ENCODE measurements around the gene UBTD2.
"Not testable (repeated sequence)": the region's sequence is repeated elsewhere in the genome, so short reads cannot be mapped to it uniquely, and the experiment has no call there.

The UBTD2 gene, protein sequence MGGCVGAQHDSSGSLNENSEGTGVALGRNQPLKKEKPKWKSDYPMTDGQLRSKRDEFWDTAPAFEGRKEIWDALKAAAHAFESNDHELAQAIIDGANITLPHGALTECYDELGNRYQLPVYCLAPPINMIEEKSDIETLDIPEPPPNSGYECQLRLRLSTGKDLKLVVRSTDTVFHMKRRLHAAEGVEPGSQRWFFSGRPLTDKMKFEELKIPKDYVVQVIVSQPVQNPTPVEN

DNA sequence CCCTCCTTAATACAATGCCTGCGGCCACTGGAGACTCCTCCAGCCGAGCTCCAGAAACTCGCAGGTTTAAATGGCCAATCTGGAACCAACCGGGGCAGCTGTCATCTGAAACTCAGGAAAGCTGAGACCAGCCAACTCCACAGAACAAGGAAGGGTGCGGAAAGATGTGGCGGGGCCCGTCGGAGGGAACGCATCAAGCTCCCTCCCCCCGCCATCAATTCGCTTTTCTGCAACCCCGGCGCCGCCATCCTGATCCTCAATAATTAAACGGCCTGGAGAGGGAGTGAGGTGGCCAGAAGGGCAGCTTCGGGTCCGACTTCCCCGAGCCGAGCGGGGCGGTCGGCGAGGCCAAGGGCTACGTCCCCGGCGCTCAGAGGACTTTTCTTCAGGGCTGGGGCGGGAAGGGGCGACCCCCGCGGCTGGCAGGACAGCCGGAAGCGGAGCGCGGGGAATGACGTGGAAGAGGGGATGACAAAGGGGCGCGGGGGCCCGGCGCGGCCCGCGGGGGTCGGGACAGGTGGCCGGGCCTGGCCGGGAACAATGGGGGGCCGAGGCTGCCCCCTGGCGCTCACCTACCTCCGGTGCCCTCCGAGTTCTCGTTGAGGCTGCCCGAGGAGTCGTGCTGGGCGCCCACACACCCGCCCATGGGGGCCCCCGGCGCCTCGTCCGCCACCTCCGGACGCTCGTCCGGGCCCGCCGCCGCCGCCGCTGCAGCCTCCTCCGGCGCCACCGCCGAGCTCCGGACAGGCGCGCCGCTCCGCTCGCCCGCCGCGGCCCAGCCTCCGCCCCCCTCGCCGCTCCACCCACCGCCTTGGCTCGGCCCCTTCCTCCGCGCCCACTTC, at the start of gene UBTD2:
Gene UBTD2, minus strand, starts transcription at position 745 of the 842 bp plus-strand sequence. Its CDS starts 99 bp downstream, at position 646.
- H3K27me3 ChIP-seq (ENCODE audit: control insufficient read depth, insufficient read depth, low read length): no peaks in the 10 kb centered on the region
- peaks cover 6% of the 10 kb centered on the region for H3K4me1 ChIP-seq (ENCODE audit: control insufficient read depth, insufficient read depth, low read length)
- peak within 1 kb of the TSS; percentile 81 for H3K4me3 ChIP-seq (ENCODE audit: low read depth, low read length)
- peak within 1 kb of the TSS; percentile 91 for H3K9ac ChIP-seq (ENCODE audit: low read depth, low read length)
- H3K36me3 ChIP-seq (ENCODE audit: control insufficient read depth, insufficient read depth, low read length): no peaks in the 10 kb centered on the region
- no peaks in the 10 kb centered on the region for H3K9me3 ChIP-seq (ENCODE audit: control insufficient read depth, insufficient read depth, low read length)

DNA sequence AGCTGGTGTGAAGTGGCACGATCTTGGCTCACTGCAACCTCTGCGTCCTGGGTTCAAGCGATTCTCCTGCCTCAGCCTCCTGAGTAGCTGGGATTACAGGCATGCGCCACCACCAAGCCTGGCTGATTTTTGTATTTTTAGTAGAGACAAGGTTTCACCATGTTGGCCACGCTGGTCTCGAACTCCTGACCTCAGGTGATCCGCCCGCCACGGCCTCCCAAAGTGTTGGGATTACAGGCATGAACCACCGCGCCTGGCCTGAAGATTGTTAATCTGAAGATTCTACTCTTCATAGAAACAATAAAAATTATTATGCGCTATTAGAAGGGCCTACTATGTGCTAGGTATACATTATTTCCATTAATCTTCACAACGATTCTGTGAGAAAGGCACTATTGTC, 43.3 kb upstream of the UBTD2 start:
- H3K4me1 ChIP-seq (ENCODE audit: control insufficient read depth, insufficient read depth, low read length); H3K36me3 ChIP-seq (ENCODE audit: control insufficient read depth, insufficient read depth, low read length); H3K27me3 ChIP-seq (ENCODE audit: control insufficient read depth, insufficient read depth, low read length): not testable (repeated sequence)

DNA sequence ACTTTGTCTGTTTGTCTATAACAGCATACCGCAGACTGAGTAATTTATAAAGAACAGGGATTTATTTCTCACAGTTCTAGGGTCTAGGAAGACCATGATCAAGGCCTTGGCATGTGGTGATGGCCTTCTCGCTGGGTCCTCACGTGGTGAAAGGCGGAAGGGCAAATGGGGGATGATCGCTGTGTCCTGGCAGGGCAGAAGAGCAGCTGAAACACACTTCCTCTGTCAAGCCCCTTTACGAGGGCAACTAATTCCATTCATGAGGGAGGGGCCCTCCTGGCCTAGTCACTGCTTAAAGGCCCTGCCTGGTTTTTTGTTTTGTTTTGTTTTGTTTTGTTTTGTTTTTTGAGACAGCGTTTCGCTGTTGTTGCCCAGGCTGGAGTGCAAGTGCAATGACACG, 41.9 kb upstream of the UBTD2 start:
- Histone ChIP-seq H3K4me3 (ENCODE audit: low read depth, low read length) (no peak overlapping the region), H3K27me3 (ENCODE audit: control insufficient read depth, insufficient read depth, low read length) (no peaks in the 10 kb centered on the region), H3K4me1 (ENCODE audit: control insufficient read depth, insufficient read depth, low read length) (no peaks in the 10 kb centered on the region), H3K9me3 (ENCODE audit: control insufficient read depth, insufficient read depth, low read length) (no peaks in the 10 kb centered on the region), H3K36me3 (ENCODE audit: control insufficient read depth, insufficient read depth, low read length) (no peaks in the 10 kb centered on the region), H3K9ac (ENCODE audit: low read depth, low read length) (no peak overlapping the region)

More for the DNA sequence above, 43.3 kb upstream of the UBTD2 start:
- H3K9ac ChIP-seq (ENCODE audit: low read depth, low read length); H3K9me3 ChIP-seq (ENCODE audit: control insufficient read depth, insufficient read depth, low read length); H3K4me3 ChIP-seq (ENCODE audit: low read depth, low read length): not testable (repeated sequence)

DNA sequence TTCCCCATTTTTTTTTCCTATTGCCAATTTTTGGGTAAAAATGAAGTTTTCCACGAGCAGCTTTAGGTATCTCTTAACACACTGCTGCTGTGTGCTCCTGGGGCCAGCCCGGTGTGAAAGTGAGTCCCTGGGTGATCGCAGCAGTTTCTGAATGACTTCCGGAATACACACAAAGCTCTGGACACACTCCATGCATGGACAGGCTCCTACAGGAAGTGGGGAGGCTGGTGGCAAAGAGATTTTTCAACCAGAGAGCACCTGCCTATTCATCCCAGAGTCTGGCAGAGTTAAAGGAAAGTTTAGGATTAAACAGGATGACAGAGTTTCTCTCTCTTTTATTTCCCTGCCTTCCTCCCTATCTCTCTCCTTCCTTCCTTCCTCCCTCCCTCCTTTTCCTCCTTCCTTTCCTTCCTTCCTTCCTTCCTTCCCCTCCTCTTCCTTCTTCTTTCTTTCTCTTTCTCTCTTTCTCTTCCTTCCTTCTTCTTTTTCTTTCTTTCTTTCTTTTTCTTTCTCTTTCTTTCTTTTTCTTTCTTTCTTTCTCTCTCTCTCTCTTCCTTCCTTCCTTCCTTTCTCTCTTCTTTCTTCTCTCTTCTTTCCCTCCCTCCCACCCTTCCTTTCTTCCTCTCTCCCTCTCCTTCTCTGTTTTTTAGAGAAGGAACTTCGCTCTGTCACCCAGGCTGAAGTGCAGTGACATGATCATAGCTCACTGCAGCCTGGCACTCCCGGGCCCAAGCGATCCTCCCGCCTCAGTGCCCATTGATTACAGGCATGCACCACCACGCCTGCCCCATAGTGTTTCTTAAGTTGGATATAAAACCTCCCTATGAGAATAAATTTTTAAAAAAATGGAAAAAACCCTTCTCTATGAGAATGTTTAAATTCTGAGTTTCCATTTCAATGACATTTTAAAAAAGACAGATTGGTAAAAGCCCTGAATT, 38.7 kb upstream of the UBTD2 start:
- Histone ChIP-seq H3K9ac (ENCODE audit: low read depth, low read length) (no peak overlapping the region), H3K4me1 (ENCODE audit: control insufficient read depth, insufficient read depth, low read length) (no peaks in the 10 kb centered on the region), H3K4me3 (ENCODE audit: low read depth, low read length) (no peak overlapping the region)

DNA sequence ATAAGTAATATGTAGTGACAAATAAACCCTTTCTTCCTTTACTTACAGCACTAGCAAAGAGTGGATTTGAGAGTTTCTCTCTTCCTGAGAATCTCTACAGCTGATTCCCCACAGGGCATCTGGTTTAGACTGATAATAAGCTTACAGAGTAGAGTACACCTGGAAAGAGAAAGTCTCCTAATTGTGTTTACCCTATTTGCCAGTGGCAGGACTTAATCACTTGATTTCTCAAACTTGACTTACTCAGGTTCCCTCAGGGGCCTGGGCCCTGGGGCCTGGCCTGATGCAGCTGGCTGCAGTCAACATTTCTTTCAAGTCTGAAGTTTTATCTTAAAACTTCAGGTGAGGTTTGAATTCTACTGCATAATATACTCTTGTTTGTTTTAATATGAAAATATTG, 38.0 kb upstream of the UBTD2 start:
- H3K27me3 ChIP-seq (ENCODE audit: control insufficient read depth, insufficient read depth, low read length): no peaks in the 10 kb centered on the region
- no peak overlapping the region for H3K9ac ChIP-seq (ENCODE audit: low read depth, low read length)
- no peak overlapping the region for H3K4me3 ChIP-seq (ENCODE audit: low read depth, low read length)
- H3K36me3 ChIP-seq (ENCODE audit: control insufficient read depth, insufficient read depth, low read length): no peaks in the 10 kb centered on the region
- H3K9me3 ChIP-seq (ENCODE audit: control insufficient read depth, insufficient read depth, low read length): no peaks in the 10 kb centered on the region
- H3K4me1 ChIP-seq (ENCODE audit: control insufficient read depth, insufficient read depth, low read length): no peaks in the 10 kb centered on the region

More for the DNA sequence above, 38.7 kb upstream of the UBTD2 start:
- Histone ChIP-seq H3K9me3 (ENCODE audit: control insufficient read depth, insufficient read depth, low read length) (no peaks in the 10 kb centered on the region), H3K36me3 (ENCODE audit: control insufficient read depth, insufficient read depth, low read length) (no peaks in the 10 kb centered on the region), H3K27me3 (ENCODE audit: control insufficient read depth, insufficient read depth, low read length) (no peaks in the 10 kb centered on the region)

DNA sequence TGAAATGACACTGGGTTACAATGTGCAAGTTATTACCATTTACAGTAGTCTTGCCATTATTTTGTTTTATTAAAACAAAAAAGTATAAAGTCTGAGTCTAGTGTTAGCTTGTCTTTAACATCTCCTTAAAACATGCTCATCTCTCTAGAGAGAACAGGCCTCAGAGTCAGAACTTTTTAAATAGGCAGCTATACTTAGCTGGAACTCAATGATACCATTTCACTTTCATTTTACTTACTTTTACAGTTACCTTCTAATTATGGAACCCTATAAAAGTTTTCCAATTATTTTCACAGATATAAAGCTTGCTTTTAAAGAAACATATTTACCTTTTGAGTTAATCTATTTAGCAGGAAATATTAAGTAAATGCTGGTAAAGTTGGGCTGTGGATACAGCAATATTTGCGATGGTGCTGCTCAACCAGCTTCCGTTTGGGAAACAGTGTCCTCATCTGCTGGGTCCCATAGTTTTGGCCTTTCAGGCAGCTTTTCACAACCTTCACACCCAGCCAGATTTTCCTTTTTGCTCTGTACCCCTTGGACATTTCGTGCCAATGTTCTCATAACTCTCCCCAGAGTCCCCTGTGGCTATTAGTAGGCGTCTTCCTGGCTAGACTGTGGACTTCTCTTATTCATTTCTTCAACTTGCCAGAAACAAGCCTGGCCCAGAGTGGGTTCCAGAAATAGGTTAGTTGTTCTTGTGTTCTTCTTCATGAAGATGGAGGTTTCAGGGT, 36.3 kb upstream of the UBTD2 start:
- Histone ChIP-seq H3K9me3 (ENCODE audit: control insufficient read depth, insufficient read depth, low read length) (no peaks in the 10 kb centered on the region), H3K4me1 (ENCODE audit: control insufficient read depth, insufficient read depth, low read length) (no peaks in the 10 kb centered on the region), H3K9ac (ENCODE audit: low read depth, low read length) (no peak overlapping the region), H3K4me3 (ENCODE audit: low read depth, low read length) (no peak overlapping the region), H3K36me3 (ENCODE audit: control insufficient read depth, insufficient read depth, low read length) (no peaks in the 10 kb centered on the region), H3K27me3 (ENCODE audit: control insufficient read depth, insufficient read depth, low read length) (no peaks in the 10 kb centered on the region)

DNA sequence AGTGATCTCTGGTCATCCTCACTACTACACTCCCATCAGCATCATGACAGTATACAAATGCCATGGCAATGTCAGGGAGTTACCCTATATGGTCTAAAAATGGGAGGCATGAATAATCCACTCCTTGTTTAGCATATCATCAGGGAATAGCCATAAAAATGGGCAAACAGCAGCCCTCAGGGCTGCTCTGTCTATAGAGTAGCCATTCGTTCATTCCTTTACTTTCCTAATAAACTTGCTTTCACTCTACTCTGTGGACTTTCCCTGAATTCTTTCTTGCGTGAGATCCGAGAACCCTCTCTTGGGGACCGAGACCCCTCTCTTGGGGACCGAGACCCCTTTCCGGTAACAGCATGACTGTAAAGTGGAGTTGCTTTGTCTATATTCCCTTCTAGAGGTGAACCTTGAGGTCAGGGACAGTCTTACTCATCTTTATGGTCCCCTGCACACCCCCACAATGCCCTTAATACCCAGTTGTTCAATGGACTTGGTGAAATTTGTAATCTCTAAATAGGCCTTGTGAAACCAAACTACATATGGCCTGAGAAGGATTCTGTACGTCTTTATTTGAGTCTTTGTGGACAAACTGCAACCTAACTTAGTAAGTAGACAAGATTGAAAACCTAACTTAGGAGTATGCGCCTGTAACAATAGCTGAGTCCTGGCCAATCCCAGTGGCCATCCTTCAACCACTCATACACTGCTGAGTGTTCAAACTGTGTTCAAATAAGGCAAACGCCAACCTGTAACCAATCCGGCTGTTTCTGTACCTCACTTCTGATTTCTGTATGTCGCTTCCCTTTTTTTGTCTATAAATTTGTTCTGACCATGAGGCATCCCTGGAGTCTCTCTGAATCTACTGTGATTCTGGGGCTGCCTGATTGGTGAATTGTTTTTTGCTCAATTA, 32.3 kb upstream of the UBTD2 start:
- Histone ChIP-seq H3K27me3 (ENCODE audit: control insufficient read depth, insufficient read depth, low read length) (no peaks in the 10 kb centered on the region), H3K36me3 (ENCODE audit: control insufficient read depth, insufficient read depth, low read length) (no peaks in the 10 kb centered on the region), H3K4me1 (ENCODE audit: control insufficient read depth, insufficient read depth, low read length) (no peaks in the 10 kb centered on the region), H3K9me3 (ENCODE audit: control insufficient read depth, insufficient read depth, low read length) (no peaks in the 10 kb centered on the region), H3K9ac (ENCODE audit: low read depth, low read length) (no peak overlapping the region), H3K4me3 (ENCODE audit: low read depth, low read length) (no peak overlapping the region)

DNA sequence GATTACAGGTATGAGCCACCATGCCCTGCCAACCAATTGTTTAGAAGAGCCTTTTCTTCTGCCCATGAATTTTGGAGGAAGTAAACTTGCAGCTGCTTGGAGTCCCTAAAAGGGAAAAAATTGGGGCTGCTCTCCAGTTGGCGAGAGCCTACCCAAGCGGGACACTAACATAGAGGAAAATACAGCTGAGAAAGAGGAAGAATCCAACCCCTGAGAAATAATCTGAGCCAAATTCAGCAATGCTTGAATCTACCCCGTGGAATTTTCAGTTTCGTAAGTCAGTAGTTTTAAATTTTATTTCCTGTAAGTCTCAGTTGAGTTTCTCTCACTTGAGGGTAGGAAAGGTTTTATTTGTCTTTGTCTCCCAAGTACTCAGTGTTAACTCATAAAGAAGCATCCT, 30.4 kb upstream of the UBTD2 start:
- Histone ChIP-seq H3K9ac (ENCODE audit: low read depth, low read length) (no peak overlapping the region), H3K9me3 (ENCODE audit: control insufficient read depth, insufficient read depth, low read length) (no peaks in the 10 kb centered on the region), H3K27me3 (ENCODE audit: control insufficient read depth, insufficient read depth, low read length) (no peaks in the 10 kb centered on the region), H3K4me1 (ENCODE audit: control insufficient read depth, insufficient read depth, low read length) (no peaks in the 10 kb centered on the region), H3K36me3 (ENCODE audit: control insufficient read depth, insufficient read depth, low read length) (no peaks in the 10 kb centered on the region), H3K4me3 (ENCODE audit: low read depth, low read length) (no peak overlapping the region)

DNA sequence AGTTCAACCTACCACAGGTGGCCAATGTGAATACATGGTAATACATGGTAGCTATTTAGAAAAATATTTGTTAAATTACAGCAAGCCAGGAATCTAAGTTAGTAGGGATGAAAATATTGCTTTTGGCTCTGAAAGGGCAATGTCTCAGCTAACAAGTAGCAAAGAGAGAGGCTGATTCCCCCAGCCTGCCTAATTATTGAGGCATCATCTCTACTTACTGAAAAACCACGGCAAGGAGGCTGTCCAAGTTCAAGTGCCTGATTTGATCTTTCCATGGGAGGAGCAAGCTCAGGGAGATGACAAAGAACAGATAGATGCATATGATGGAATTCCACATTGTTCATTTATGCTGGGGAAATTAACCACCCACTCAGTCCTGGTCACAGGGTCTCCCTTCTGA, 28.7 kb upstream of the UBTD2 start:
- no peaks in the 10 kb centered on the region for H3K36me3 ChIP-seq (ENCODE audit: control insufficient read depth, insufficient read depth, low read length)

DNA sequence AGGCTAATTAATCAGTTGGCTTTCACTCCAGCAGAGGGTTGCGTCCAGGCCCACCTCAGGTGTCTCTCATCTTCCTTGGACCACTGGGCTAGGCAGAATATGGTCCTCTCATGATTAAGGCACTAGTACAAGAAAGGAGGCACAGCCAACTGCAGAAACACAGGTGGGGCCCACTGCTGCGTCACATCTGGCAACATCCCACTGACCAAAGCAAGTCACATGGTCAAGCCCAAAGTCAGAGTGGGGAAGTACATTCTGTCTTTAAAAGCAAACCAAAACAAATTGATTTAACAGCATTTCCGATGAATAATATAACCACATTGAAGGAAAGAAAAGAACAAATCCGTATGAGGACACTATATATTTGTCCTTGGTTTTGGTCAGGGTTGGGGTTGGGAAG, 28.0 kb upstream of the UBTD2 start:
- Histone ChIP-seq H3K9ac (ENCODE audit: low read depth, low read length) (no peak overlapping the region), H3K27me3 (ENCODE audit: control insufficient read depth, insufficient read depth, low read length) (no peaks in the 10 kb centered on the region), H3K4me1 (ENCODE audit: control insufficient read depth, insufficient read depth, low read length) (no peaks in the 10 kb centered on the region), H3K4me3 (ENCODE audit: low read depth, low read length) (no peak overlapping the region), H3K9me3 (ENCODE audit: control insufficient read depth, insufficient read depth, low read length) (no peaks in the 10 kb centered on the region), H3K36me3 (ENCODE audit: control insufficient read depth, insufficient read depth, low read length) (no peaks in the 10 kb centered on the region)

More for the DNA sequence above, 28.7 kb upstream of the UBTD2 start:
- Histone ChIP-seq H3K4me1 (ENCODE audit: control insufficient read depth, insufficient read depth, low read length) (no peaks in the 10 kb centered on the region), H3K4me3 (ENCODE audit: low read depth, low read length) (no peak overlapping the region), H3K9me3 (ENCODE audit: control insufficient read depth, insufficient read depth, low read length) (no peaks in the 10 kb centered on the region), H3K27me3 (ENCODE audit: control insufficient read depth, insufficient read depth, low read length) (no peaks in the 10 kb centered on the region), H3K9ac (ENCODE audit: low read depth, low read length) (no peak overlapping the region)

Measured in iPS-15b (cell line).